NT2/D1 (cell line): ENCODE measurements around the gene SMIM7.
"Not testable (repeated sequence)": the region's sequence is repeated elsewhere in the genome, so short reads cannot be mapped to it uniquely, and the experiment has no call there.

ENCODE experiments used
- SUZ12 ChIP-seq: IDR thresholded peaks from 2 replicates; pipeline ENCODE4 v1.6.1; 2011; ENCODE audit not compliant: insufficient read length, insufficient read depth; ENCODE audit errors: extremely low read depth
- YY1 ChIP-seq: IDR thresholded peaks from 2 replicates; pipeline ENCODE4 v1.6.1; 2011; ENCODE audit not compliant: insufficient read length, insufficient read depth

- not testable (repeated sequence) for TF ChIP-seq YY1, SUZ12
Measured at GRCh38 chr19:16651421-16652188, 8.3 kb downstream of the SMIM7 start.
